ENCODE data around the gene TAMM41. TPM values are rescaled to one million over a fixed set of nuclear protein-coding genes. Genes with fewer than 3 reads are reported as not detected.

TAMM41 gene
- total and polyA plus RNA-seq, 2 of the 4 experiments (the other 2 are of a cell fraction): 4.3 to 15.9 TPM

- TF ChIP-seq NFE2L2 (IDR thresholded peaks at IDR 0.05; ENCODE audit: low read depth, low read length): no peak
Measured at GRCh38 chr3:11832981-11833905, 13.4 kb downstream of the TAMM41 start (continued).

- in situ Hi-C loops (cut with MboI; ENCODE audit: low sequenced_read_pairs): no loop called here
- Histone ChIP-seq H3K14ac (replicated peaks; ENCODE audit: low read depth, low read length) (no peak overlapping the region), H2AK5ac (ENCODE audit: low read depth, low read length) (no peak overlapping the region), H3K27me3 (ENCODE audit: control insufficient read depth, insufficient read depth, low read length) (no peaks in the 10 kb centered on the region), H4K91ac (ENCODE audit: insufficient read depth, low read depth, low read length) (no peak overlapping the region), H3K27ac (ENCODE audit: insufficient read depth, low read length) (no peak overlapping the region), H3K79me1 (ENCODE audit: low read depth in 1 of 2, low read length in 2 of 2) (no peaks in the 10 kb centered on the region; a peak in 1 of 4 replicates), H2BK15ac (ENCODE audit: low read depth, low read length) (no peak overlapping the region), H3K9me3 (ENCODE audit: control insufficient read depth, insufficient read depth, low read length) (no peaks in the 10 kb centered on the region), H3K56ac (ENCODE audit: extremely low read depth, insufficient read depth, low read length) (no peak overlapping the region), H4K5ac (ENCODE audit: low read depth, low read length) (no peak overlapping the region), H3K18ac (ENCODE audit: low read depth, low read length) (no peak overlapping the region), H3K36me3 (ENCODE audit: control insufficient read depth, insufficient read depth, low read length) (peaks cover 26% of the 10 kb centered on the region), H2AK9ac (replicated peaks; ENCODE audit: low read depth, low read length, poor library complexity) (no peak overlapping the region), H3K4me1 (ENCODE audit: control insufficient read depth, insufficient read depth, low read length) (peaks cover 3% of the 10 kb centered on the region; the same call in 1 of the 2 replicates), H2BK5ac (ENCODE audit: low read depth, low read length, poor library complexity, severe bottlenecking) (no peak overlapping the region), H3K4me2 (ENCODE audit: low read depth, low read length) (no peak overlapping the region), H2BK120ac (ENCODE audit: low read depth, low read length) (no peak overlapping the region), H2BK20ac (ENCODE audit: low read depth, low read length) (no peak overlapping the region), H3K4me3 (ENCODE audit: insufficient read depth, low read depth, low read length) (no peak overlapping the region), H3K9ac (ENCODE audit: low read depth, low read length) (no peak overlapping the region), H3K4ac (ENCODE audit: low read depth, low read length) (no peak overlapping the region), H4K20me1 (ENCODE audit: insufficient read depth, low read length) (no peaks in the 10 kb centered on the region), H3K9me1 (ENCODE audit: insufficient read depth, low read length) (no peaks in the 10 kb centered on the region; the same call in 1 of the 2 replicates), H4K8ac (ENCODE audit: low read depth in 2 of 2, low read length in 2 of 2) (no peak overlapping the region), H2AFZ (replicated peaks; ENCODE audit: low read length, poor library complexity) (no peak overlapping the region), H3K23ac (ENCODE audit: low read depth, low read length) (no peak overlapping the region)
- BruUV-seq (replicated peaks): no TSS peak
- TF ChIP-seq MAZ (IDR thresholded peaks at IDR 0.05; ENCODE audit: borderline replicate concordance, low read depth, low read length) (no peak), FOS (IDR thresholded peaks at IDR 0.05; ENCODE audit: low read depth, low read length) (no peak), POLR2A (IDR thresholded peaks at IDR 0.05; ENCODE audit: low read depth, low read length) (no peak), MXI1 (IDR thresholded peaks at IDR 0.05; ENCODE audit: borderline replicate concordance, low read depth, low read length) (no peak)
- no CpG with 5 or more reads among the region's 7 CpGs for WGBS, 2 experiments (ENCODE audit: extremely low coverage in 2 of 2, insufficient read length in 1 of 2)
- intact Hi-C loops (cut with micrococcal nuclease): no loop called here
- DNase-seq (no peak), ATAC-seq (ENCODE audit: low read depth) (no peak)
- ChIA-PET CTCF (no interaction called here), POLR2A (ENCODE audit: unreplicated experiment) (no interaction called here)
- dilution Hi-C loops (cut with HindIII; ENCODE audit: low sequenced_read_pairs, unreplicated experiment): no loop called here
Measured at GRCh38 chr3:11829416-11829815, 17.3 kb downstream of the TAMM41 start.
